ENCODE data around the gene RSPH9. TPM values are rescaled to one million over a fixed set of nuclear protein-coding genes. Genes with fewer than 3 reads are reported as not detected.
A peak's percentile ranks its signal among the peaks of the same experiment; 100 is the strongest.
"Not testable (repeated sequence)": the region's sequence is repeated elsewhere in the genome, so short reads cannot be mapped to it uniquely, and the experiment has no call there.

RSPH9 gene
- total and polyA plus RNA-seq, 2 donors (not counting 3 experiments of a cell fraction or from before 2014, with no cell fraction given): 0.18 to 0.27 TPM

GRCh38 chr6:43700939-43701560, 56.2 kb downstream of the RSPH9 start:
- CTCF ChIA-PET: interaction anchor here (0.8 to 1.0 kb wide), 2 partner anchors 13 to 378 kb away, joined by 3 read pairs; partner anchors contain the start of gene MRPS18A
- H3K4me3 ChIP-seq (replicated peaks in 1 of 3; ENCODE audit: insufficient read depth in 1 of 3, low read depth in 1 of 3, low read length in 3 of 3); H3K9me3 ChIP-seq (replicated peaks; ENCODE audit: control insufficient read depth, insufficient read depth, low read length); dilution Hi-C loops (cut with MboI; ENCODE audit: extremely low pct_ligation_motif_present, low sequenced_read_pairs); H3K27me3 ChIP-seq (ENCODE audit: control insufficient read depth in 2 of 2, insufficient read depth in 2 of 2, low read length in 2 of 2); BruUV-seq (replicated peaks); FAIRE-seq; H3K36me3 ChIP-seq (ENCODE audit: control insufficient read depth in 2 of 2, extremely low read depth in 1 of 2, insufficient read depth in 2 of 2, low read length in 2 of 2); H3K4me2 ChIP-seq (ENCODE audit: insufficient read depth, low read length); POLR2A ChIA-PET; intact Hi-C loops (cut with micrococcal nuclease); H3K9ac ChIP-seq (replicated peaks; ENCODE audit: extremely low read depth, insufficient read depth, low read length); H3K9me1 ChIP-seq (replicated peaks; ENCODE audit: control insufficient read depth, extremely low read depth, insufficient read depth, low read length); DNase-seq (ENCODE audit: low read depth, low spot score); H3K79me2 ChIP-seq (ENCODE audit: control insufficient read depth, insufficient read depth, low read length); H2AFZ ChIP-seq (ENCODE audit: low read depth, low read length); H3K27ac ChIP-seq (ENCODE audit: insufficient read depth, low read depth, low read length); H4K20me1 ChIP-seq (replicated peaks; ENCODE audit: control insufficient read depth, extremely low read depth, insufficient read depth, low read length): not testable (repeated sequence)
- H3K4me1 ChIP-seq (ENCODE audit: control insufficient read depth, extremely low read depth, insufficient read depth, low read length): peaks cover 50% of the 10 kb centered on the region

DNA sequence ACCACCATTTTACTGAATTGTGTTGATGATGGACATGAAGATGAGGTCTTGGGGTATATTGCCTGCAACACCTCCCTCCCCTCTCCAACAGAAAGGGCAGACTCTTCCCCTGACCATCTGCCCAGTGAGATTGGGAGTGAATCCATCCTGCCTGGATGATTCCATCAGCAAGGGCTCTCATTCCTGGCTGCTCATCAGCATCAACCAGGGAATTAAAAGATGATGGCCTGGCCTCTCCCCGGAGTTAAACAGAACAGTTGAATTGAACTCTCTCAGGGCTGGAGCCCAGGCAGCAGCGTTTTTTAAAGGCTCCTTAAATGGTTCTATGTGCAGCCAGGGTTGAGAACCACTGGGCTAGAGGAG, 57.3 kb downstream of the RSPH9 start:
- Histone ChIP-seq H3K9me3 (replicated peaks; ENCODE audit: control insufficient read depth, insufficient read depth, low read length) (no peaks in the 10 kb centered on the region), H4K20me1 (replicated peaks; ENCODE audit: control insufficient read depth, extremely low read depth, insufficient read depth, low read length) (no peaks in the 10 kb centered on the region), H3K27ac (ENCODE audit: insufficient read depth, low read depth, low read length) (peak overlapping the region; percentile 65), H3K36me3 (ENCODE audit: control insufficient read depth in 2 of 2, extremely low read depth in 1 of 2, insufficient read depth in 2 of 2, low read length in 2 of 2) (no peaks in the 10 kb centered on the region), H3K4me2 (ENCODE audit: insufficient read depth, low read length) (peak overlapping the region; percentile 26), H3K79me2 (ENCODE audit: control insufficient read depth, insufficient read depth, low read length) (no peaks in the 10 kb centered on the region), H2AFZ (ENCODE audit: low read depth, low read length) (peak overlapping the region; percentile 9), H3K4me1 (ENCODE audit: control insufficient read depth, extremely low read depth, insufficient read depth, low read length) (peaks cover 61% of the 10 kb centered on the region), H3K9ac (replicated peaks; ENCODE audit: extremely low read depth, insufficient read depth, low read length) (no peak overlapping the region), H3K4me3 (replicated peaks in 1 of 3; ENCODE audit: insufficient read depth in 1 of 3, low read depth in 1 of 3, low read length in 3 of 3) (no peak overlapping the region), H3K27me3 (ENCODE audit: control insufficient read depth in 2 of 2, insufficient read depth in 2 of 2, low read length in 2 of 2) (no peaks in the 10 kb centered on the region), H3K9me1 (replicated peaks; ENCODE audit: control insufficient read depth, extremely low read depth, insufficient read depth, low read length) (no peaks in the 10 kb centered on the region)
- intact Hi-C loops (cut with micrococcal nuclease) (no loop called here), dilution Hi-C loops (cut with MboI; ENCODE audit: extremely low pct_ligation_motif_present, low sequenced_read_pairs) (no loop called here)
- FAIRE-seq (no peak), DNase-seq (ENCODE audit: low read depth, low spot score) (no peak)
- TF ChIP-seq MYC (IDR thresholded peaks at IDR 0.05; ENCODE audit: low read depth, low read length) (no peak), FOS (IDR thresholded peaks at IDR 0.05; ENCODE audit: borderline replicate concordance, insufficient read depth, low read length) (no peak), GATA2 (IDR thresholded peaks at IDR 0.05; ENCODE audit: insufficient read depth, insufficient read length, low read depth, low read length) (no peak), POLR2A (IDR thresholded peaks at IDR 0.05; ENCODE audit: low read depth, low read length) (no peak), POLR2AphosphoS5 (IDR thresholded peaks at IDR 0.05; ENCODE audit: insufficient read depth, low read depth, low read length) (no peak), MAX (IDR thresholded peaks at IDR 0.05; ENCODE audit: insufficient read depth, insufficient read length) (no peak), JUN (IDR thresholded peaks at IDR 0.05; ENCODE audit: borderline replicate concordance, insufficient read depth, insufficient read length, low read depth) (no peak), EZH2 (IDR thresholded peaks at IDR 0.05; ENCODE audit: borderline replicate concordance, low read depth, low read length, severe bottlenecking) (no peak)
- TF ChIP-seq, protein P1, sequence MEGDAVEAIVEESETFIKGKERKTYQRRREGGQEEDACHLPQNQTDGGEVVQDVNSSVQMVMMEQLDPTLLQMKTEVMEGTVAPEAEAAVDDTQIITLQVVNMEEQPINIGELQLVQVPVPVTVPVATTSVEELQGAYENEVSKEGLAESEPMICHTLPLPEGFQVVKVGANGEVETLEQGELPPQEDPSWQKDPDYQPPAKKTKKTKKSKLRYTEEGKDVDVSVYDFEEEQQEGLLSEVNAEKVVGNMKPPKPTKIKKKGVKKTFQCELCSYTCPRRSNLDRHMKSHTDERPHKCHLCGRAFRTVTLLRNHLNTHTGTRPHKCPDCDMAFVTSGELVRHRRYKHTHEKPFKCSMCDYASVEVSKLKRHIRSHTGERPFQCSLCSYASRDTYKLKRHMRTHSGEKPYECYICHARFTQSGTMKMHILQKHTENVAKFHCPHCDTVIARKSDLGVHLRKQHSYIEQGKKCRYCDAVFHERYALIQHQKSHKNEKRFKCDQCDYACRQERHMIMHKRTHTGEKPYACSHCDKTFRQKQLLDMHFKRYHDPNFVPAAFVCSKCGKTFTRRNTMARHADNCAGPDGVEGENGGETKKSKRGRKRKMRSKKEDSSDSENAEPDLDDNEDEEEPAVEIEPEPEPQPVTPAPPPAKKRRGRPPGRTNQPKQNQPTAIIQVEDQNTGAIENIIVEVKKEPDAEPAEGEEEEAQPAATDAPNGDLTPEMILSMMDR (IDR thresholded peaks at IDR 0.05; ENCODE audit: extremely low read depth in 1 of 2, insufficient read depth in 1 of 2, low read depth in 1 of 2, low read length in 2 of 2): no peak
- no TSS peak for BruUV-seq (replicated peaks)
- ChIA-PET POLR2A (no interaction called here), CTCF (no interaction called here)

Data from endothelial cell of umbilical vein (primary cell).